ENCODE data around the gene FTSJ1.

DNA sequence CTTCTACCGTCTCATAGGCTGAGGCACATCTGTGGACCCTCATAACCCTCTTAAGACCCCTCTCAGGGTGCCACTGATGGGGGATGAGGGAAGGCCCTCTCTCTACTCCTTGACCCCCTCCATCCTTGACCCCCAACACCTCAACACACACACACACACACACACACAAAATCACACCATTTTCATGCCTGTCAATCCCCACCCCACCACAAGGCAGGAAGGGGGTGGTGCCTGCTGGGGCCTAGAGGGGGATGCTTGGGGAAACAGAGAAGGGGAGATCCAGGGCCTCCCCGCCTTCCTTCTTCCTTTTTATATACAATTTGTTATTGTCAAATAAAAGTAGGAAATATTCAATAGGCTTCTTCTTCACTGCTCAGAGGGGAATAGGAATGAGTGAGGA lies 44.5 kb downstream of the FTSJ1 start:
- TF ChIP-seq, protein P1, sequence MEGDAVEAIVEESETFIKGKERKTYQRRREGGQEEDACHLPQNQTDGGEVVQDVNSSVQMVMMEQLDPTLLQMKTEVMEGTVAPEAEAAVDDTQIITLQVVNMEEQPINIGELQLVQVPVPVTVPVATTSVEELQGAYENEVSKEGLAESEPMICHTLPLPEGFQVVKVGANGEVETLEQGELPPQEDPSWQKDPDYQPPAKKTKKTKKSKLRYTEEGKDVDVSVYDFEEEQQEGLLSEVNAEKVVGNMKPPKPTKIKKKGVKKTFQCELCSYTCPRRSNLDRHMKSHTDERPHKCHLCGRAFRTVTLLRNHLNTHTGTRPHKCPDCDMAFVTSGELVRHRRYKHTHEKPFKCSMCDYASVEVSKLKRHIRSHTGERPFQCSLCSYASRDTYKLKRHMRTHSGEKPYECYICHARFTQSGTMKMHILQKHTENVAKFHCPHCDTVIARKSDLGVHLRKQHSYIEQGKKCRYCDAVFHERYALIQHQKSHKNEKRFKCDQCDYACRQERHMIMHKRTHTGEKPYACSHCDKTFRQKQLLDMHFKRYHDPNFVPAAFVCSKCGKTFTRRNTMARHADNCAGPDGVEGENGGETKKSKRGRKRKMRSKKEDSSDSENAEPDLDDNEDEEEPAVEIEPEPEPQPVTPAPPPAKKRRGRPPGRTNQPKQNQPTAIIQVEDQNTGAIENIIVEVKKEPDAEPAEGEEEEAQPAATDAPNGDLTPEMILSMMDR (IDR thresholded peaks at IDR 0.05) = no peak
- no peak for TF ChIP-seq POLR2A (IDR thresholded peaks at IDR 0.05)
